HepG2 (cell line): ENCODE results near the gene C1orf87. TPM values are rescaled to one million over a fixed set of nuclear protein-coding genes. Genes with fewer than 3 reads are reported as not detected.

Experiments used
- ATAC-seq: fragments of 200-7000 bp; cut with Tn5 transposase; 3 replicates; pipeline ENCODE4 v1.9.1; 2020; ENCODE audit warnings: mild to moderate bottlenecking, moderate library complexity
- BruUV-seq: library from RNA; stranded (reverse); fragments of 400-500 nt; replicated peaks from 2 replicates; lab custom pipeline; 2021; lab: Mats Ljungman, UMichigan
- CTCF ChIA-PET: fragments of 300-600 bp; formaldehyde crosslinking; extraction: SDS; loops from one replicate; lab custom pipeline; 2021; ENCODE audit warnings: low total read pairs, inconsistent platforms, low intra/inter-chr PET ratio; lab: Yijun Ruan, JAX
- POLR2A ChIA-PET: fragments of 350-600 bp; sonication (Branson Sonifier 250); formaldehyde crosslinking; loops from one replicate; lab custom pipeline; 2020; ENCODE audit warnings: antibody characterized with exemption, inconsistent platforms; lab: Yijun Ruan, JAX
- DNase-seq: peaks from one replicate; pipeline ENCODE4 v3.0.0-alpha.2; 2015; ENCODE audit warnings: low spot score
- FAIRE-seq: peaks from 3 replicates; lab custom pipeline; 2011; peaks lifted over from hg19 to GRCh38; lab: Jason Lieb, UNC
- H2AFZ ChIP-seq: one replicate; pipeline ENCODE4 v1.6.1; 2011; ENCODE audit warnings: low read length, inconsistent platforms
- H3K27ac ChIP-seq: fragments of 300-600 bp; 3 replicates; pipeline ENCODE4 v1.8.0; 2011; ENCODE audit warnings: mixed run types, mild to moderate bottlenecking, mixed read lengths, low read length, inconsistent platforms; ENCODE audit not compliant: insufficient read depth; ENCODE audit errors: extremely low read length
- H3K27me3 ChIP-seq, 2 experiments: fragments of 200-600 bp in 1 of 2; 2 replicates in 1 of 2; 3 replicates in 1 of 2; pipeline versions ENCODE4 v1.6.0 to v1.8.0; 2011; ENCODE audit warnings: low read length in 2 of 2, mild to moderate bottlenecking in 2 of 2, moderate library complexity in 2 of 2, inconsistent platforms in 1 of 2; ENCODE audit not compliant: insufficient read depth in 2 of 2, control insufficient read depth in 1 of 2
- H3K36me3 ChIP-seq, 2 experiments: fragments of 200-600 bp in 1 of 2; replicated peaks in 1 of 2; 2 replicates in 1 of 2; 3 replicates in 1 of 2; pipeline versions ENCODE4 v1.5.1 to v1.8.0; 2011; ENCODE audit warnings: low read length in 2 of 2, inconsistent platforms in 1 of 2; ENCODE audit not compliant: insufficient read depth in 2 of 2, control insufficient read depth in 1 of 2
- H3K4me1 ChIP-seq: 2 replicates; pipeline ENCODE4 v1.5.1; 2012; ENCODE audit warnings: low read length, inconsistent platforms; ENCODE audit not compliant: insufficient read depth
- H3K4me2 ChIP-seq: 2 replicates; pipeline ENCODE4 v1.6.0; 2011; ENCODE audit warnings: low read depth, low read length, inconsistent platforms
- H3K4me3 ChIP-seq, 3 experiments: fragments of 200-600 bp in 1 of 3; sonication (generic), shearing (Covaris generic) in 1 of 3; replicated peaks in 1 of 3; 2 replicates each; pipeline ENCODE4 v1.5.1; 2011 to 2016; ENCODE audit warnings: low read length in 3 of 3, inconsistent platforms in 2 of 3, low read depth in 2 of 3, mild to moderate bottlenecking in 2 of 3, control low read depth in 1 of 3, mixed read lengths in 1 of 3; ENCODE audit not compliant: insufficient read depth in 1 of 3
- H3K79me2 ChIP-seq: one replicate; pipeline ENCODE4 v1.6.1; 2011; ENCODE audit warnings: low read length, inconsistent platforms; ENCODE audit not compliant: insufficient read depth
- H3K9ac ChIP-seq: 2 replicates; pipeline ENCODE4 v1.6.0; 2011; ENCODE audit warnings: mild to moderate bottlenecking, low read depth, low read length, inconsistent platforms; ENCODE audit not compliant: insufficient read depth
- H3K9me3 ChIP-seq: 2 replicates; pipeline ENCODE4 v1.5.1; 2012; ENCODE audit warnings: mild to moderate bottlenecking, low read length
- H4K20me1 ChIP-seq: 2 replicates; pipeline ENCODE4 v1.6.0; 2011; ENCODE audit warnings: inconsistent platforms, mild to moderate bottlenecking, low read length, moderate library complexity; ENCODE audit not compliant: insufficient read depth
- GATA4 ChIP-seq: sonication (generic); IDR thresholded peaks from 2 replicates; pipeline ENCODE4 v1.6.1; 2016; ENCODE audit warnings: antibody characterized with exemption, low read depth, borderline replicate concordance
- HNRNPK ChIP-seq: fragments of 200-400 bp; formaldehyde crosslinking; IDR thresholded peaks from 2 replicates; pipeline ENCODE4 v1.6.1; 2018; ENCODE audit warnings: low read length, low read depth, moderate library complexity, mild to moderate bottlenecking; ENCODE audit not compliant: poor library complexity, severe bottlenecking
- ZBTB43 ChIP-seq: sonication (generic); formaldehyde crosslinking; conservative IDR thresholded peaks from 2 replicates; pipeline ENCODE4 v1.4.0; 2020; ENCODE audit warnings: missing genetic modification reagents
- ZNF275 ChIP-seq: sonication (generic); formaldehyde crosslinking; IDR thresholded peaks from 2 replicates; pipeline ENCODE4 v1.8.0; 2022; ENCODE audit warnings: missing genetic modification reagents, mild to moderate bottlenecking, inconsistent platforms, borderline replicate concordance
- ZNF350 ChIP-seq: sonication (generic); formaldehyde crosslinking; IDR thresholded peaks from 2 replicates; pipeline ENCODE4 v1.4.0; 2020; ENCODE audit warnings: mild to moderate bottlenecking, low read depth, missing genetic modification reagents, borderline replicate concordance
- ZNF709 ChIP-seq: sonication (generic); formaldehyde crosslinking; IDR thresholded peaks from 2 replicates; pipeline ENCODE4 v1.5.0; 2020; ENCODE audit warnings: mild to moderate bottlenecking, missing genetic modification reagents
- ZSCAN25 ChIP-seq: sonication (generic); formaldehyde crosslinking; IDR thresholded peaks from 2 replicates; pipeline ENCODE4 v1.8.0; 2022; ENCODE audit warnings: mild to moderate bottlenecking, missing genetic modification reagents
- WGBS: methylation state at CpG from one replicate; pipeline ENCODE4 v1.1.6; 2017; ENCODE audit warnings: low lambda C conversion rate; 5-methylcytosine and 5-hydroxymethylcytosine counted together
- in situ Hi-C: cut with HindIII; loops from 2 replicates; pipeline ENCODE4 v1.10.0; 2017; ENCODE audit warnings: low pct_unique_long_range_greater_than_20kb; ENCODE audit not compliant: extremely low pct_ligation_motif_present
- intact Hi-C: fragments of 100-400 bp; cut with micrococcal nuclease; formaldehyde crosslinking; loops from one replicate; pipeline ENCODE4 v1.10.0; 2022; ENCODE audit not compliant: unreplicated experiment
- polyA plus RNA-seq, 8 experiments: library from polyadenylated mRNA; depleted of rRNA in 3 of 8; stranded (reverse) in 7 of 8; unstranded in 1 of 8; fragments of >200 nt; fragmentation: Illumina TruSeq in 4 of 8; extraction: Trizol in 4 of 8; gene quantifications; 2 replicates each; pipeline versions ENCODE4 v1.2.1 to v1.2.3, GENCODE V29; 2011 to 2016; ENCODE audit warnings: low read depth in 4 of 8, missing spikeins in 1 of 8, mixed read lengths in 1 of 8; ENCODE audit not compliant: insufficient read depth in 1 of 8
- total RNA-seq, 5 experiments: library from RNA; depleted of rRNA; stranded (reverse); fragments of >200 nt; fragmentation: Illumina TruSeq; extraction: Trizol; gene quantifications; 2 replicates each; pipeline ENCODE4 v1.2.3, GENCODE V29; 2016; ENCODE audit warnings: low read depth in 1 of 5

The C1orf87 gene
- total and polyA plus RNA-seq, 2 of the 13 experiments (the other 11 are each of a cell fraction or from before 2014, with no cell fraction given): not detected

- FAIRE-seq: no peak
- ChIA-PET POLR2A (no interaction called here), CTCF (no interaction called here)
- Histone ChIP-seq H3K9ac (no peak overlapping the region), H3K79me2 (no peaks in the 10 kb centered on the region), H3K4me2 (no peak overlapping the region), H3K27me3 (peaks cover 0 to 12% of the 10 kb centered on the region in 2 experiments; a peak in 2 of 5 replicates), H4K20me1 (no peaks in the 10 kb centered on the region), H3K9me3 (no peaks in the 10 kb centered on the region), H2AFZ (no peak overlapping the region), H3K4me3 (no peak overlapping the region), H3K36me3 (no peaks in the 10 kb centered on the region), H3K27ac (no peak overlapping the region), H3K4me1 (no peaks in the 10 kb centered on the region)
- 30% methylated on average over 1 of the region's 1 CpG for WGBS
- DNase-seq: no peak
- in situ Hi-C loops (no loop called here), intact Hi-C loops (no loop called here)
- no peak for ATAC-seq
- TF ChIP-seq ZBTB43 (no peak), ZNF275 (CRISPR knock-in tag) (no peak), ZSCAN25 (CRISPR knock-in tag) (no peak), ZNF350 (CRISPR knock-in tag) (no peak), ZNF709 (CRISPR knock-in tag) (no peak), HNRNPK (no peak), GATA4 (no peak)
- no TSS peak for BruUV-seq
Measured at GRCh38 chr1:60069691-60070090, 3.9 kb downstream of the C1orf87 start.
